Measurements from ENCODE around the gene RHOD.

GRCh38 chr11:67031791-67032561, 24.7 kb upstream of the RHOD start:
- no peak for TF ChIP-seq CTCF (IDR thresholded peaks at IDR 0.05; ENCODE audit: control extremely low read depth in 1 of 3, insufficient read depth in 1 of 3, low read depth in 1 of 3, low read length in 3 of 3)
- no peak for TF ChIP-seq E2F6 (IDR thresholded peaks at IDR 0.05)
- no peak for TF ChIP-seq TAF1 (IDR thresholded peaks at IDR 0.05; ENCODE audit: low read depth, low read length)
- no peak for TF ChIP-seq EP300 (IDR thresholded peaks at IDR 0.05; ENCODE audit: borderline replicate concordance in 1 of 2, low read depth in 2 of 2, low read length in 2 of 2)
- TF ChIP-seq SUZ12 (IDR thresholded peaks at IDR 0.05; ENCODE audit: low read length) = no peak
- no peak for TF ChIP-seq RFX5 (IDR thresholded peaks at IDR 0.05; ENCODE audit: borderline replicate concordance, low read depth, low read length)
- no peak for TF ChIP-seq FOSL1 (IDR thresholded peaks at IDR 0.05; ENCODE audit: insufficient read depth, low read depth, low read length)
- TF ChIP-seq POLR2AphosphoS5 (IDR thresholded peaks at IDR 0.05; ENCODE audit: low read depth, low read length) = no peak
- TF ChIP-seq JUN (IDR thresholded peaks at IDR 0.05; ENCODE audit: low read depth, low read length) = no peak
- TF ChIP-seq POLR2A (IDR thresholded peaks at IDR 0.05; ENCODE audit: control extremely low read depth in 1 of 2, low read depth in 2 of 2, low read length in 2 of 2) = no peak
- TF ChIP-seq SP1 (IDR thresholded peaks at IDR 0.05; ENCODE audit: low read depth, low read length) = no peak
- no peak for TF ChIP-seq TEAD4 (IDR thresholded peaks at IDR 0.05; ENCODE audit: low read depth, low read length)
- TF ChIP-seq TCF12 (IDR thresholded peaks at IDR 0.05; ENCODE audit: low read depth, low read length) = no peak
- TF ChIP-seq CREB1 (IDR thresholded peaks at IDR 0.05) = no peak

Data from H1 (cell line).